Stimulated activated CD4-positive, alpha-beta T cell treated with anti-CD3 and anti-CD28 coated beads, Interleukin-2, amount 100 ng/mL, for 48 hours (primary cell): ENCODE data around the gene NPB.

ENCODE experiments used
- DNase-seq, 2 donors: peaks; one replicate each; pipeline ENCODE4 v3.0.0-alpha.2; 2020

NPB gene

GRCh38 chr17:81926451-81927151 lies 24.6 kb downstream of the NPB start:
- DNase-seq, result peak; percentile 42 to 49

- no peak for DNase-seq
Observed at GRCh38 chr17:81927152-81927652, 25.2 kb downstream of the NPB start.

- DNase-seq, result peak; percentile 86 to 89
Observed at GRCh38 chr17:81927653-81928543, 25.9 kb downstream of the NPB start, which contains the start of gene MAFG. TSS of gene MAFG (minus strand) at chr17:81927735. CDS start at chr17:81923185, 4,550 bp downstream.

- no peak for DNase-seq
Observed at GRCh38 chr17:81928544-81929252, 26.7 kb downstream of the NPB start.

- no peak for DNase-seq
Observed at GRCh38 chr17:81929253-81930141, 27.5 kb downstream of the NPB start.

- DNase-seq, result no peak
Observed at GRCh38 chr17:81930142-81931125, 28.4 kb downstream of the NPB start.

GRCh38 chr17:81931189-81931556 lies 29.1 kb downstream of the NPB start:
- no peak for DNase-seq

GRCh38 chr17:81931557-81932332 lies 29.7 kb downstream of the NPB start:
- no peak for DNase-seq

GRCh38 chr17:81932333-81932983 lies 30.4 kb downstream of the NPB start:
- DNase-seq, result no peak

GRCh38 chr17:81933178-81933699 lies 31.2 kb downstream of the NPB start:
- DNase-seq, result no peak

GRCh38 chr17:81934098-81934757 lies 32.2 kb downstream of the NPB start:
- no peak for DNase-seq

- no peak for DNase-seq
Observed at GRCh38 chr17:81934850-81935708, 33.0 kb downstream of the NPB start.

- DNase-seq, result no peak
Observed at GRCh38 chr17:81935709-81936084, 33.7 kb downstream of the NPB start.

GRCh38 chr17:81939218-81939617 lies 37.2 kb downstream of the NPB start:
- no peak for DNase-seq

- DNase-seq, result no peak
Observed at GRCh38 chr17:81939881-81940385, 37.9 kb downstream of the NPB start.

- no peak for DNase-seq
Observed at GRCh38 chr17:81940538-81941483, 38.8 kb downstream of the NPB start.
